ENCODE results near the gene MOK.
"Not testable (repeated sequence)": the region's sequence is repeated elsewhere in the genome, so short reads cannot be mapped to it uniquely, and the experiment has no call there.

The MOK gene, protein sequence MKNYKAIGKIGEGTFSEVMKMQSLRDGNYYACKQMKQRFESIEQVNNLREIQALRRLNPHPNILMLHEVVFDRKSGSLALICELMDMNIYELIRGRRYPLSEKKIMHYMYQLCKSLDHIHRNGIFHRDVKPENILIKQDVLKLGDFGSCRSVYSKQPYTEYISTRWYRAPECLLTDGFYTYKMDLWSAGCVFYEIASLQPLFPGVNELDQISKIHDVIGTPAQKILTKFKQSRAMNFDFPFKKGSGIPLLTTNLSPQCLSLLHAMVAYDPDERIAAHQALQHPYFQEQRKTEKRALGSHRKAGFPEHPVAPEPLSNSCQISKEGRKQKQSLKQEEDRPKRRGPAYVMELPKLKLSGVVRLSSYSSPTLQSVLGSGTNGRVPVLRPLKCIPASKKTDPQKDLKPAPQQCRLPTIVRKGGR

DNA sequence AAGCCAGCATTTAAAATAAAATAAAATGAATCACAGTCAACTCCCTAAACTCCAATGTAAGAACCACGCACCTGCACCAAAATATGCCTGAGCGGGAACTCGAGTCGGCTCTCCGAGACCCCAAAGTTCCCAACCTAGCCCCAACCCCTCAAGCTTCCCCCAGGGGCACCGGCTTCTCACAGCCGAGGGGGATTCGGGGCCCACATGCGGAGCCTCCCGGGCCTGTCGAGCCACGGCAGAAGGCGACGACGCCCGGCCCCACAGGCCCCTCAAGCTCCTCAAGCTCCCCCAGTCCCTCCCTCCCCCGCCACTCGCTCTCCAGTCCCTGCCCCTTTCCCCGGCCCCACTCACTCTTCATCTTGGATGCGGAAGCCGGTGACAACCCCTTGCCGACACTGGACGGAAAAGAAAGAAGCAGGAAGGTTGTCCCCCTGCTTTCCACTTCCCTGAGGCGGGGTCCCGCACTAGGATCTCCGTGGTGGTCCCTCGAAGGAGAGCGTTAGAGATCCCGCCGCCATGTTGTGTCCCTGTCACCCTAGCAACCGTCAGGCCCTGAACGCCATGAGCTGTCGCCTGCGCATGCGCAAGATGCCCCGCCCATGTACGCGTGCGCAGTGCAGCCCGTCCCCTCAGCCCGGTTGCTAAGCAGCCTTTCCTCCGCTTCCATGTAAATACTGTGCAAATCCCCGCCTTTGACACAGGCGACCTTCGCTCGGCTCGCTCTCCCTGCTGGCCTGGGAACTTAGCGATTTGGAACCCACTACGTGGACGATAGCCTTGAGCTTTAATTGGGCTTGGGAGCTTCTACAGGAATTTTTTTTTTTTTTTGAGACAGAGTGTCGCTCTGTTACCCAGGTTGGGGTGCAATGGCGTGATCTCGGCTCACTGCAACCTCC is at the start of gene MOK:
Gene MOK, minus strand, starts transcription at position 554 of the 896 bp plus-strand sequence. Its CDS starts 196 bp downstream, at position 358.
- peak; percentile 98 for DNase-seq (ENCODE audit: low read depth)

DNA sequence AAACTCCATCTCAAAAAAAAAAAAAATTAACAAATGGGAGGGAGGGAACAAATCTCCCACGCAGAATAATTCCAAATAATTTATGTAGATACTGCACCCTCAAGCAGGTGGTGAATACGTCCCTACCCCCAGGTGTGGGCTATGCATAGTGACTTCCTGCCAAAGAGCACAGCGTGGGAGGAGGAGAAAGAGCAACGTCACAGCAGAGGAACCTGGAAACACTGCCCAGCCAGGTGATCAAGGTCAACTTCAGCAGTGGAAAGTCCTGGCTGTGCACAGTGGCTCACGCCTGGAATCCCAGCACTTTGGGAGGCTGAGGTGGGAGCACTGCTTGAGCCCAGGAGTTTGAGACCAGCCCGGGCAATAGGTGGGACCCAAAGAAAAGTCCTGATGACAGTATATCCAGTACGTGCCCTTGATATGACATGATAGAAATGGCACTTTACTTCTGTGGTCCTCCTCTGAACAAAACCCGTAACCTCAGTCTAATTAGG is 48.2 kb upstream of the MOK start:
- no peak for DNase-seq (ENCODE audit: low read depth)

DNA sequence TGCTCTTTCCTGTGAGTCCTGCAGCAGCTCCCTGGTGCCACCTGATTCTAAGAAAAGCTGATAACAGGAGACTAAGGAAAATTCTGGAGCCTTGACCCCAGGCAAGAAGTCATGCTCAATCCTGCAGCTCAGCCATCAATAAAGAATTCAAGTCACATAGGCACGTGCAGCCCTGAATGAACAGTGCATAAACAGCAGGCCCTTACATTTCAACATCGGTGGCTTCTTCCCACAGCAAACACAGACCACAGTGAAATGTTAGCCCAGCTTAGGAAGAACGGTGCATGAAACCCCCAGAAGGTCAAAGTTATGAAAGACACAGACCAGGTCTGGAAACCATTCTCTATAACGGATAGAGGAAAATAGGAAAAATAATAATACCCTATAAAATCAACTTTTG is 47.2 kb upstream of the MOK start:
- DNase-seq (ENCODE audit: low read depth) = no peak

DNA sequence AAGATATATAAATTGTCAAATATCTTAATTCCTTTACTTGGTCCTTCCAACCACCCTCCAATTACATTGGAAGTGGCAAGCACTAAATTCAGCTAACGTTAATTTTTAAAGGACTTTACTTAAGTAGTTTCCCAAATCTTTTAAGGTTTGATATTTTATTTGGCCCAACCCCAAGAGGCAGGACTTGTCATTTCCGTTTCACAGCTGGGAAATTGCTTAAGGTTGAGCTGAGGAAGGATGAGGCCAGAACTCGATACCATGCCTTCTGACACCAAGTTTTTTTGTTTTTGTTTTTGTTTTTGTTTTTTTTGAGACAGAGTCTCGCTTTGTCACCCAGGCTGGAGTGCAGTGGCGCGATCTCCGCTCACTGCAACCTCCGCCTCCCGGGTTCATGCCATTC is 46.6 kb upstream of the MOK start:
- not testable (repeated sequence) for DNase-seq (ENCODE audit: low read depth)

DNA sequence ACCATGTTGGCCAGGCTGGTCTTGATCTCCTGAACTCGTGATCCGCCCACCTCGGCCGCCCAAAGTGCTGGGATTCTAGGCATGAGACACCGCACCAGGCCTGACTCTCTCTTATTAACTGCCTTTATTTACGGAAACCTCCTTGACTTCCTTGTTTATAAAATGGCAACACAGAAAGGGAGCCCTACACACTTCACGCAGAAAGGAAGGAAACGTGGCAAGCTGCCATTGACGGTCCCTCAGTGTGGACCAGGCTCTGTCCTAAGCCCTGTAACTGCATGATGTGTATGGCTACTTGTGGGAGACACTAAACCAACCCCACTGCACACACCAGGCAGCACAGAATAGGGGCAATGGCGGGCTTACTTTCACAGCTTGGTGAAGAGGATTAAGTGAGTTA is 46.1 kb upstream of the MOK start:
- DNase-seq (ENCODE audit: low read depth) = no peak

DNA sequence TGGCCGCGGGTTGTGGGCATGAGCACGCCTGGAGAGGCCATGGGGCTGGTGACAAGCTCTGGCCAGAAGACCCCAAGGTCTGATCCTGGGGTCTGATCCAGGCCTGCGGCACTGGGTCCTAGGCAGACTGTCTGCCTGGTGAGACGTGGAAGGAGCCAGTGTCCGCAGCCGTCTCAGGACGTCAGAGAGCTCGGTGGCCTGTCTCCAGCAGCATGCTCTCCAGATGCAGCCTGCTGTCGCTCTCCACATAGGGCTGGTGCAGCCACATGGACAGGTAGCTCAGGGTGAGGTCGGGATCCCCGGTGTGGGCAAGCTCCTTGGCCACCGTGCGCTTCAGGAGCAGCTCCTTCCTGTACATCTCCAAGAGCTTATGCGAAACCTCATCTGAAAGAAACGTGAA is 43.4 kb upstream of the MOK start:
- no peak for DNase-seq (ENCODE audit: low read depth)

DNA sequence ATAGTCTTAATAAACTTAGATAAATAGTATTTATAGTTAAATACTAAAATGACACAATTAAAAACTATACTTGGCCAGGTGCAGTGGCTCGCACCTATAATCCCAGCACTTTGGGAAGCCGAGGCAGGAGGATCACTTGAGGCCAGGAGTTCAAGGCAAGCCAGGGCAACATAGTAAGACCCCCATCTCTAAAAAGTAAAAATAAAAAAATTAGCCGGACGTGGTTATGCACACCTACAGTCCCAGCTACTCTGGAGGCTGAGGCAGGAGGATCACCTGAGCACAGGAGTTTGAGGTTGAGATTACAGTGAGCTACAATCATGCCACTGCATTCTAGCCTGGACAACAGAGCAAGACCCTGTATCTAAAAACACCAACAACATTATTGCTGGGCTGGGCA is 41.7 kb upstream of the MOK start:
- no peak for DNase-seq (ENCODE audit: low read depth)

DNA sequence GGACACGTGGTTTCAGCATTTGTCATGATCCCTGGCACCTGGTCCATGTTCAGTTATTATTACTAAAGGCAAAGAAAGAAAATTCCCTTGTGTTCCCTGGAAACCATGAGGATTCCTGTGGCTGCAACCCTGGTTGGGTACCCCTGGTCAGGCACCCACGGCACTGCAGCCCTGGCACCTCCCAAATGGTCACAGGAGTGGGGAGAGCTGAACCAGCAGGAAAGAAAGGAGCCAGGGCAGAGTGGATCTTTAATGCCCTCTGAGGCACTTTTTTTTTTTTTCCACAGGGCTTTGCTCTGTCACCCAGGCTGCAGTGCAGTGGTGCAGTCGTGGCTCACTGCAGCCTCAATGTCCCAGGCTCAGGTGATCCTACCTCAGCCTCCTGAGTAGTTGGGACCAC is 40.3 kb upstream of the MOK start:
- no peak for DNase-seq (ENCODE audit: low read depth)

DNA sequence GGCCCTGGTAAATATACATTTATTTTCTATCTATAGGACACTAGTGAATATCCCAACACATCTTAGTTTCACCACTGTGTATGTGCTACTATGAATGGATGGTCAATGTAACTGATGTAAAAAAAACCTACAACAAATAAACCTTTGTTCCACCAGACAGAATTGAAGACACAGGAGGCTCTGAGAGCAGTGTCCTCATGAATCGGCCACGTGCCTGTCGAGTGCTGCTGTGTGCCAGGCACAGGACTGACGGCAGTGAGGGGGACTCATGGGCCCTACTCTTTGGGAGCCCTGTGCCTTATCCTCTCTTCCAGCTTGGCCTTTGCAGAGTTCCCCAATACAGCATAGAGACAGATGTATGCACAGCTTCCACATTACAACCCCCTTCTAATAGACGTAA is 39.5 kb upstream of the MOK start:
- no peak for DNase-seq (ENCODE audit: low read depth)

DNA sequence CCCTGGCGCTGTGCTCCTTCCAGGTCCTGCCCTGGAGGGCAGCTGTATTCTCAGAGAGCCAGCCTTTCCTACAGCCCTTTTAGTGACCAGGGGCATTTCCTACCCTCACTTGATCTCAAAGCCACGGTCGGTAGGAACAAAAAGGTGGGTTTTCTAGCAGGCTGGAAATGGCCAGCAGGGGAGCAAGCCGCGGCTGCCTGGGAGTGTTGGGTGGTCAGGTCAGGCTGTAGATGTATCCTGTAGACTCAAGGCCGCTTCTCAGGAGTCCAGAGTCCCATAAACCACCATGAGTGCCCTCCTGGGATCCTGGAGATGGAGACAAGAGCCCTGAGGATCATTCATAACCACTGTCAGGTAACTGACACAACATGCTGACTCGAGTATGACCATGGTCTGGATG is 39.1 kb upstream of the MOK start:
- no peak for DNase-seq (ENCODE audit: low read depth)

DNA sequence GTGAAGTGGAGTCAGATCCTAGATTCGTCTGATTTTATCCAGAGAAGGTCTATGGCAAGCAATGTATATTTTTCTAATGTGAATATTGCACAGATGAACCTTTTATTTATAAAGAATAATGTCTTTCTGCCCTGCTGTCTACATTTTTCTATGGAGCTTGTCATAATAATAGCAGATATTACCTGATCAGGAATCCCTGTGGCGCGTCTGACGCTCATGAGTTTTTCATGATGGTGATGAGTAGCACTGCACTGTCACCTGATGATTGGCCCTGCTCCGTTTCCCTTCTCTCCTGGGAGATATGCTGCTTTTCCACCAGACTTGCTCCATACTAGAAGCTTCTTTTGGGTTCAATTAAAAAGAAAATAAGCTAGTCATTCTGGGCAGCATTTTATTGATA is 37.3 kb upstream of the MOK start:
- DNase-seq (ENCODE audit: low read depth) = no peak

DNA sequence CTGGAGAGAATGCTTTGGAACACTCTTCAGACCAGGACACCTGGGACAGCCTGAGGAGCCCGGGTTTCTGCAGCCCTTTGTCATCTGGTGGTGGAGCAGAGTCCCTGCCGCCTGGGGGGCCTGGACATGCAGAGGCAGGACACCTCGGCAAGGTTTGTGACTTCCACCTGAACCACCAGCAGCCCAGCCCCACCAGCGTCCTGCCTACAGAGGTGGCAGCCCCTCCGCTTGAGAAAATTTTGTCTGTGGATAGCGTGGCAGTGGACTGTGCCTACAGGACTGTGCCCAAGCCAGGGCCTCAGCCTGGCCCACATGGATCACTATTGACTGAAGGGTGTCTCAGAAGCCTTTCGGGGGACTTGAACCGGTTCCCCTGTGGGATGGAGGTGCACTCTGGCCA is 36.6 kb upstream of the MOK start:
- DNase-seq (ENCODE audit: low read depth) = no peak

DNA sequence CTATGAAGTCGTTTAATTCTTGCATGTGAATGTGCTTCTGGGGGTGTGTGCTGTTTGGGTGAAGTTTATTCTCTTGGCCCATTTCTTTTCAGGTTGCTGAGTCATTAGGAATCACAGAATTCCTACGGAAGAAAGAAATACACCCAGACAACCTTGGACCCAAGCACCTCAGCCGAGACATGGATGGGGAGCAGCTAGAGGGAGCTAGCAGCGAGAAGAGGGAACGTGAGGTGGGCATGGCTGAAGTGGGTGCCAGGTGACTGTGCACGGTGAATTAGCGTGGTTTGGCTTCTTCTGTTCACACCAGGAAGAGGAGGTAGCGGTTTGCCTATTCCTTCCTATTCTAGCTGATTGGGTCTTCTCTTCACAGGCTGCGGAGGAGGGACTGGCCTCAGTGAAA is 33.8 kb upstream of the MOK start:
- DNase-seq (ENCODE audit: low read depth) = no peak

DNA sequence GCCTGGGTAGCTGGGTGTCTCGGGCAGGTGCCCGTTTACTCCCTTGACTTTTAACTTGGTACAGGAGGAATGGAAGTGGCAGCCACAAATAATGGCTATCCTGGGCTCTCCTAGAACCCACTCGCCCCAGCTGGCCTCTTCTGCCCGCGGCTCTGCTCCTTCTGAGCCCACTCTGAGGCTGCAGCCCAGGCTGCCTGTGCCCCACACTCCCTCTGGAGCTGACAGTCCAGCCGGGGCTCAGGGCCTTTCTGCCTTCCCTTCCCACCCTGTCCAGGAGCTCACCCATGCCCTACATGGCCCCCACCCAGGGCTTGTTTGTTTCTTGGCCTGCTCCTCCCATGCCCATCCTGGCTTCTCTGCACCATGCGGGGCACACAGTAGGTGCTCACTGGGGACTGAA is 30.2 kb upstream of the MOK start:
- DNase-seq (ENCODE audit: low read depth) = no peak

DNA sequence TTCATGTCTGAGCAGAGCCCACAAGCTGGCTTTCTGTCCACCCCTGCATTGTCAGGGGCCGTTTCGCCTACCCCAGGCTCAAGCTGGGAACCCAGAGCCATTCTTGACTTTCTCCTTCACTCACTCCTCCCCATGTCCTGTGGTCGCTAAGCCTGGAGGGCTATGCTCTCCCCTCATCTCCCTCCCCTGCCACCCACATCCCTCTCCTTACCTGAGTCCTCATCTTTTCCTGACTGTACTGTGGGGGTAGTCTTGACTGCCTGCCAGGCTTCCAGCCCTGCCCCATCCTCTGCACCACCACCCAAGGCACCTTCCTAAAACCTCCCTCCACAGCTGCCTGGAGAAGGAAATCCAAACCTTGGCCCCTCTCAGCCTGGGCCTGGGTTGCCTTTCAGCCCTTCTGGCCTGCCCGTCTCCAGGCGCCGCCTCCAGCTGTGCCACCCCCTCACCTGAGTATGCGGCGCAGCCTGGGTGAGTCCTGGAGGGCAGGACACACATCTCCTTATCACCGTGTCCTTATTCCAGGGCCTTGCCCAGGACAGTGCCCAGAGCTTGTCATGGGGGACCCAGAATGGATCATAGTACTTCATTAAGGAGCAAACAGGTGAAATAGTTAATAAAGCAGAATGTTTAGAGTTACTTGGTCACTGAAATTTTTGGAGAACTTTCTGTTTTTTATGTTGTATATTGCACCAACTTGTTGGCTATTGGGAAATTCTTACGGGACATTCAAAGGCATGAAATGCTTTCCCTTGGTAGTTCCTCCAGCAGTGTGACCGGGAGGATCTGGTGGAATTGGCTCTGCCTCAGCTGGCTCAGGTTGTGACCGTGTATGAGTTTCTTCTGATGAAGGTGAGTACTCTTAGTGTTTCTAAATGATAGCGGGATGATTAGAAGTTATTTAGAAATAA is 29.1 kb upstream of the MOK start:
- no peak for DNase-seq (ENCODE audit: low read depth)

DNA sequence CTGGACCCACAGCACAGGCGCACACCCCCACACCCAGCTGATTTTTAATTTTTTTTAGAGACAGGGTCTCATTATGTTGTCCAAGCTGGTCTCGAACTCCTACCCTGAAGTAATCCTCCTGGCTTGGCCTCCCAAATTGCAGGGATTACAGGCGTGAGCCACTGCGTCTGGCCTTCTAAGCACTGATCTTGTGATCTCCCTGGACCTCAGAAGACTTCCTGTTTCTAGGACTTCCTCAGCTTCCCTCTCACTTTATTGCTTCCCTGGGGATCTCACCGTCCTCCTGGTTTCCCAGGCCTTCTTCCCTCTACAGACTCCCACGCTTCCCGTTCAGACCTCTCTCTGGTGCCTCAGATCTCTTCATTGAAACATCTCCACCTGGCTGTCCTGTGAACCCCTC is 28.4 kb upstream of the MOK start:
- DNase-seq (ENCODE audit: low read depth) = no peak

DNA sequence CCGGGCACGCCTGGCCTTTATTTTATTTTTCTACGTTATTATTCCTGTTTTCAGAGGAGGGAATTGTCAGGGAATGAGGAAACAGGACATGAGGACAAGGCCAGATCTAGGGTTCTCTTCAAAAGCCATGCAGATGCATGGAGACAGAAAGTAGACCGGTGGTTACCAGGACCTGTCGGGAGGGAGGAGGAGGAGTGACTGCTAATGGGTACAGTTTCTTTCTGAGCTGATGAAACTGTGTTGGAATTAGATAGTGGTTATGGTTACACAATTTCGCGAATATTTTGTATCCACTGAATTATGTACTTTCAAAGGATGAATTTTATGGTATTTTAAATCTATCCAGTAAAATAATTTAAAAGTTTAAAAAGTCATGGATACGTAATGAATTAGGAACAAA is 25.8 kb upstream of the MOK start:
- DNase-seq (ENCODE audit: low read depth) = no peak

DNA sequence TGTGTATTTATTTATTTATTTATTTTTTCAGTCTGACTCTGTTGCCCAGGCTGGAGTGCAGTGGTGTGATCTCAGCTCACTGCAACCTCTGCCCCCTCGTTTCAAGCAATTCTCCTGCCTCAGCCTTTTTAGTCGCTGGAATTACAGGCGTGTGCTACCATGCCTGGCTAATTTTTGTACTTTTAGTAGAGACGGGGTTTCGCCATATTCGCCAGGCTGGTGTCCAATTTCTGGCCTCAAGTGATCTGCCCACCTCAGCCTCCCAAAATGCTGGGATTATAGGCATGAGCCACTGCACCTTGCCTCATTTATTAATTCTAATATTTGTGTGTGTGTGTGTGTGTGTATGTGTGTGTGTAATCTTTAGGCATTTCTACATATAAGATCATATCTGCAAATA is 24.4 kb upstream of the MOK start:
- DNase-seq (ENCODE audit: low read depth) = not testable (repeated sequence)

DNA sequence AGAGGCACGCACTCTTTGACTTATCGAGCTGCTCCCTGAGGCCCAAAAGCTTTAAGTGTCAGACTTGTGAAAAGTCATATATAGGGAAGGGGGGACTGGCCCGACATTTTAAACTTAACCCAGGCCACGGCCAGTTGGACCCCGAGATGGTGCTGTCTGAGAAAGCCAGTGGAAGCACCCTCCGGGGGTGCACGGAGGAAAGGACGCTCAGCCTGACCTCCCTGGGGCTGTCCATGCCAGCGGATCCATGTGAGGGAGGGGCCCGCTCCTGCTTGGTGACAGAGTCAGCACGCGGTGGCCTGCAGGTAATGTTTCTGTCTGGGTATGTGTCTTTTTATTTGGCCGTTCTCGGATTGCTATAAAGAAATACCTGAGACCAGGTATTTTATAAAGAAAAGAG is 21.6 kb upstream of the MOK start:
- DNase-seq (ENCODE audit: low read depth) = no peak

DNA sequence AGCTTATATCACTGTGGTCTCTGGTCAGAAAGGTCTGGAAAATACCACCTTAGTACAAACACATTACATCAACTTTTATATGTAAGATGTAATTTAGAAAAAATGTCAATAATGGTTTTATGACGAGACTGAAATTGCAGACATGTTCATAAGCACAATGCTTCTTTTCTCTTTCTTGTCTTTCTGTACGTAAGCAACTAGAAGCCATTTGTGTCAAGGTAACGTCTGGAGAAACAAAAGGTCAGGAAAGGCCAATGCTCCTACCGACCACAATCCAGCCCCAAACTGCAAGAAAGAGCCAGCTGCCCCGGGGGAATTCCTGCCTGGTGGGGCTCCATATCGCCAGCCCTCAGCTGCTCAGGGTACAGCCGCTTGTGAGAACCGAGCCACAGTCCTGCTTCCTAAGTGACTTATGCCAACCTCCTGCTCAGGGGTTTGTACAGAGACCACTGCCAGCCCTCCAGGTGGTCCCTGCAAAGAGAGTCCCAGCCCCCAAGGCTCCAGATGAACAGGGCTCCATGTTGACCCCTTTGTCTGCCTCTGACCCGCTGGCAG is 20.9 kb upstream of the MOK start:
- DNase-seq (ENCODE audit: low read depth) = no peak

DNA sequence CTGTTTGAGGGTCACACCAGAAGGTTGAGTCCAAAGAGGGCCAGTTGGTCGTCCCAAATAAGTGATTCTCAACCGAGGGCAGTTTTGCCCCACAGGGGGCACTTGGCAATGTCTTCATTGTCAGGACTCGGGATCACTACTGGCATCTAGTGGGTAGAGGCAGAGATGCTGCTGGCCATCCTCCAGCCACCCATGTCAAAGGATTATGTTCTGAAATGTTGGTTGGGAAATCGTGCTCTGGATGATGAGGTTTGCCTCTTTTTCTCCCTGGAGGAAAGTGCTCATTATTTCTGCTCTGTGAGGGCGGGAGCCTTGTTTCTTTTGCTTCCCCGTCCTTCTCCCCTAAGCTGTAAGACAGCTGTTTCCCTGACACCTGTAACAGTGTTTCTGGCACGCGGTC is 18.1 kb upstream of the MOK start:
- no peak for DNase-seq (ENCODE audit: low read depth)

Measured in activated T-cell treated with anti-CD3 and anti-CD28 coated beads for 48 hours (primary cell).